Measurements from ENCODE around the gene FRY.

GRCh38 chr13:32314271-32315237, 283.0 kb downstream of the FRY start:
- no peak for TF ChIP-seq CTCF (IDR thresholded peaks at IDR 0.05)
- no peak for TF ChIP-seq POLR2AphosphoS5 (IDR thresholded peaks at IDR 0.05)
- TF ChIP-seq POLR2A (IDR thresholded peaks at IDR 0.05), result no peak
